K562 (cell line): Measurements from ENCODE around the gene MAD2L1. TPM values are rescaled to one million over a fixed set of nuclear protein-coding genes. Genes with fewer than 3 reads are reported as not detected.

ENCODE experiments used
- ARHGAP35 ChIP-seq: fragments of 450-650 bp; IDR thresholded peaks from 2 replicates; pipeline ENCODE4 v1.6.1; 2018; ENCODE audit not compliant: partially characterized antibody
- DIDO1 ChIP-seq: fragments of 450-650 bp; IDR thresholded peaks from 2 replicates; pipeline ENCODE4 v1.6.1; 2016; ENCODE audit warnings: low read depth, missing biosample characterization, missing genetic modification characterization
- ELF2 ChIP-seq: fragments of 250-450 bp; sonication (Bioruptor Pico); IDR thresholded peaks from 2 replicates; pipeline ENCODE4 v1.5.0; 2021; ENCODE audit warnings: mild to moderate bottlenecking
- HMBOX1 ChIP-seq: sonication (generic); IDR thresholded peaks from 2 replicates; pipeline ENCODE4 v1.6.1; 2016
- MTA3 ChIP-seq: fragments of 450-650 bp; formaldehyde crosslinking; IDR thresholded peaks from 2 replicates; pipeline ENCODE4 v1.6.1; 2017; ENCODE audit warnings: mild to moderate bottlenecking, borderline replicate concordance
- MXD1 ChIP-seq: fragments of 250-450 bp; sonication (Bioruptor Pico); IDR thresholded peaks from 2 replicates; pipeline ENCODE4 v1.8.0; 2021; ENCODE audit warnings: borderline replicate concordance, mild to moderate bottlenecking, moderate library complexity; ENCODE audit not compliant: poor library complexity, severe bottlenecking
- SAP30 ChIP-seq: fragments of 200-600 bp; sonication (generic); IDR thresholded peaks from 2 replicates; pipeline ENCODE4 v1.6.1; 2012; ENCODE audit warnings: borderline replicate concordance, low read depth, mild to moderate bottlenecking, moderate library complexity, low read length, control low read depth, inconsistent platforms; ENCODE audit not compliant: insufficient read depth, poor library complexity, severe bottlenecking
- SMAD1 ChIP-seq: fragments of 150-350 bp; IDR thresholded peaks from 2 replicates; pipeline ENCODE4 v1.6.1; 2014; ENCODE audit warnings: low read length, low read depth; ENCODE audit not compliant: partially characterized antibody
- SP1 ChIP-seq: sonication (generic); formaldehyde crosslinking; IDR thresholded peaks from 2 replicates; pipeline ENCODE4 v1.8.1; 2022; ENCODE audit warnings: mild to moderate bottlenecking, missing genetic modification reagents
- TAF7 ChIP-seq: fragments of 450-650 bp; IDR thresholded peaks from 2 replicates; pipeline ENCODE4 v1.6.1; 2016; ENCODE audit warnings: missing genetic modification characterization, missing compliant biosample characterization
- TBL1XR1 ChIP-seq, 2 experiments: IDR thresholded peaks; 2 replicates each; pipeline ENCODE4 v1.6.1; 2012; ENCODE audit warnings: improper control_type of control experiment in 2 of 2, low read length in 2 of 2, mild to moderate bottlenecking in 1 of 2
- ZMIZ1 ChIP-seq, 2 experiments: fragments of 150-350 bp in 1 of 2; IDR thresholded peaks; 2 replicates each; pipeline ENCODE4 v1.6.1; 2012 to 2016; ENCODE audit warnings: low read depth in 2 of 2, low read length in 2 of 2, mild to moderate bottlenecking in 1 of 2, moderate library complexity in 1 of 2
- ZNF511 ChIP-seq: sonication (generic); formaldehyde crosslinking; IDR thresholded peaks from 2 replicates; pipeline ENCODE4 v1.8.0; 2022; ENCODE audit warnings: mild to moderate bottlenecking, missing genetic modification reagents
- ZNF592 ChIP-seq: fragments of 450-650 bp; IDR thresholded peaks from 2 replicates; pipeline ENCODE4 v1.6.1; 2017; ENCODE audit warnings: antibody characterized with exemption, mild to moderate bottlenecking
- polyA plus RNA-seq, 8 experiments: library from polyadenylated mRNA; depleted of rRNA in 4 of 8; stranded (reverse) in 5 of 8; unstranded in 3 of 8; fragments of >200 nt; fragmentation: Nextera tagmentation in 2 of 8; fragmentation: Illumina TruSeq in 1 of 8; extraction: Ambion mirVana in 2 of 8; extraction: Trizol in 1 of 8; gene quantifications; 2 replicates each; pipeline versions ENCODE4 v1.2.1 to v1.2.3, GENCODE V29; 2011 to 2014; ENCODE audit warnings: inconsistent platforms in 1 of 8, missing spikeins in 1 of 8
- total RNA-seq, 7 experiments: library from RNA; depleted of rRNA in 6 of 7; stranded (reverse); fragments of >200 nt in 6 of 7; fragmentation: Illumina TruSeq in 2 of 7; extraction: Trizol in 2 of 7; gene quantifications; 2 replicates each; pipeline versions ENCODE4 v1.2.1 to v1.2.3, GENCODE V29; 2011 to 2021; ENCODE audit warnings: low replicate concordance in 1 of 7

The MAD2L1 gene
- total and polyA plus RNA-seq, 9 of the 15 experiments (the other 6 are each of a cell fraction or from before 2014, with no cell fraction given) = 75.0 to 494 (median 129) TPM

- peak; percentile 73 for TF ChIP-seq HMBOX1
- 0 out of 2 replicates have a peak, but pooled peaks have one; percentile 55 for TF ChIP-seq DIDO1 (tag)
- TF ChIP-seq SAP30 = peak; percentile 97
- no peak; the same call in 1 of the 2 replicates for TF ChIP-seq ZNF511 (CRISPR knock-in tag)
- 0 out of 2 replicates have a peak, but pooled peaks have one; percentile 11 for TF ChIP-seq ZNF592
- TF ChIP-seq SMAD1 = peak; percentile 71
- TF ChIP-seq SP1 (CRISPR knock-in tag) = peak; percentile 80
- peak in 1 of 2 experiments; percentile 38; a peak in 2 of 4 replicates for TF ChIP-seq TBL1XR1 (IDR thresholded peaks at IDR 0.05; ENCODE audit: low read length in 2 of 2)
- TF ChIP-seq ELF2 (CRISPR knock-in tag) = 0 out of 2 replicates have a peak, but pooled peaks have one; percentile 45
- peak; percentile 44; the same call in 1 of the 2 replicates for TF ChIP-seq TAF7 (tag)
- no peak for TF ChIP-seq MXD1 (CRISPR knock-in tag)
- TF ChIP-seq ARHGAP35 = no peak
- no peak for TF ChIP-seq ZMIZ1 (IDR thresholded peaks at IDR 0.05; ENCODE audit: low read depth in 2 of 2, low read length in 2 of 2)
- peak; percentile 66; the same call in 1 of the 2 replicates for TF ChIP-seq MTA3
Observed at GRCh38 chr4:120066517-120067340, at the start of gene MAD2L1 (continued).
